GM21576 (cell line): Measurements from ENCODE around the gene SAMSN1.

Source experiments
- ATAC-seq: cut with Tn5 transposase; IDR thresholded peaks from one replicate; pipeline ENCODE4 v1.9.1; 2021; ENCODE audit warnings: mild to moderate bottlenecking, moderate library complexity; ENCODE audit not compliant: unreplicated experiment

SAMSN1 gene

GRCh38 chr21:14451546-14451945, 94.6 kb downstream of the SAMSN1 start:
- ATAC-seq, result no peak

DNA sequence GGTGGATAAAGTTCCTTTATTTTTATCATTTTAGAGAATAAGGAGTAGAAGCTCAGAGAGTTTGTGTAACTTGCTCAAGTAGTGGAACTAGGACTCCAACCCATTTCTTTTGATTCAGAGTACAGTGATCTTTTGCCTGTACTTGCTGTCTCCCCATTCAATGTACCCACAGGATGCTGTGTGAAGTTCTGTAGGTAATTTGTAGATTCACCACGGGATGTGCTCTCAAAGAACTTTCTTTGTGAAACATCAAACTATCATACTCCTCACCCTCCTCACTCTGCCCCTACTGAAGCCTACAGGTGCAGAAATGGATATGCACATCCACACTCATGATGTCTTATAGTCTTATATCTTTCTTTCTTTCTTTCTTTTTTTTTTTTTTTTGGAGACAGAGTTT, 97.3 kb downstream of the SAMSN1 start:
- no peak for ATAC-seq

DNA sequence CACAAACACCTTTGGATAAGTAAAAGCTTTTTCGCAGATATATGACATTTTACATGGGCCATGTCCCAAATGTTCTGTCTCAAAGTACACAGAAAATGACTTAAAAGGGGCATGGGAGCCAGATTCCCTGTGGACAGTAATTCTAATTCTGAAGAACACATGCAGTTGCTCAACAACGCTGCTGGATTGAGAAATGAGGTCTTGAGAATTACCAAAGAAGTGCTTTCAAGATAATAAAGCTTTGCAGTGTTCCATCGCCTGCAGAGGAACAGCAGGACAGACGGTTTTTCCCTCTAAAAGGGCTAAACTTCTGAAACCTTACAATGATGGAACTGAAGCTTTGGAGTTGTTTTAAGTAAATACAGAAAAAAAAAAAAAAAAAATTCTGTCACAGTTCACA, 107.9 kb downstream of the SAMSN1 start:
- no peak for ATAC-seq

- no peak for ATAC-seq
Observed at GRCh38 chr21:14435423-14435822, 110.7 kb downstream of the SAMSN1 start.
